HG03354 (cell line): ENCODE data around the gene PRKX.
"Not testable (repeated sequence)": the region's sequence is repeated elsewhere in the genome, so short reads cannot be mapped to it uniquely, and the experiment has no call there.

Experiments used
- ATAC-seq: cut with Tn5 transposase; IDR thresholded peaks from one replicate; pipeline ENCODE4 v1.9.1; 2021; ENCODE audit warnings: mild to moderate bottlenecking; ENCODE audit not compliant: unreplicated experiment, poor library complexity, severe bottlenecking

The PRKX gene

GRCh38 chrX:3589474-3589873 is 124.0 kb downstream of the PRKX start:
- no peak for ATAC-seq

DNA sequence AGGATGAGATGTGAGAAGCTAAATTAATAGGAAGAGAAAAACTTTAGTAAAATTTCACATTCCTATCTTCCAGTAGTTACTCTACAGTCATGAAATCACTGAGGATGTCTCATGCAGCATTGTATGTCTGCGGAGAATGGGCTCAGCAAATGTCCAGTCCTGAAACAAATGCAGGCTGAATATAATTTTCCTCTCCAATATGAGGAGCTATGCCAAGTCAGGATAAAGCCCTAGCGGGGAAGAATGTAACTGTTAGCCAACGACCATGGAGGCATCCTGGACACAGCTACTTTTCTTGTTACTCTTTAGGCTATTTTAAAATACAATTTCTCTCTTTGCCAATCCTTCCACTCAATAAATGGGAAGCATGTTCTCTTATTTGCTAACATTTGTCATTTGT is 127.7 kb downstream of the PRKX start:
- no peak for ATAC-seq

GRCh38 chrX:3584415-3584996 is 128.9 kb downstream of the PRKX start:
- no peak for ATAC-seq

DNA sequence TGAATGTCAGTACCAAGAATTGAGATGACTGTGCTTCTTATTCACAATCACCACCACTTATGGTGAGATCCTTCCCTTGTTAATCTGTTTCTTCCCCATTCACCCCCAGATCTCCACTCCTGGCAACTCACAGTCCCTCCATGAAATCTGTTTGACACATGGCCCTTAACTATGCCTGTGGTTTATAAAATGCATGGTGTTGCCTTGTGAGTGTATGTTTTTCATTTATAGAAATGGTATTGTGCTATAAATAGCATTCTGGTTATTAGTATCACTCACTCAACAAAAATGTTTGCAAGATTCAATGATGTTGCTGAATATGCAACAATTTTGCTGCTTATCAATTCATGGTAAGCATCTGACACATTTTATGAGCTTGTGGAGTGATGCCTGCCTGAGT is 131.0 kb downstream of the PRKX start:
- no peak for ATAC-seq

DNA sequence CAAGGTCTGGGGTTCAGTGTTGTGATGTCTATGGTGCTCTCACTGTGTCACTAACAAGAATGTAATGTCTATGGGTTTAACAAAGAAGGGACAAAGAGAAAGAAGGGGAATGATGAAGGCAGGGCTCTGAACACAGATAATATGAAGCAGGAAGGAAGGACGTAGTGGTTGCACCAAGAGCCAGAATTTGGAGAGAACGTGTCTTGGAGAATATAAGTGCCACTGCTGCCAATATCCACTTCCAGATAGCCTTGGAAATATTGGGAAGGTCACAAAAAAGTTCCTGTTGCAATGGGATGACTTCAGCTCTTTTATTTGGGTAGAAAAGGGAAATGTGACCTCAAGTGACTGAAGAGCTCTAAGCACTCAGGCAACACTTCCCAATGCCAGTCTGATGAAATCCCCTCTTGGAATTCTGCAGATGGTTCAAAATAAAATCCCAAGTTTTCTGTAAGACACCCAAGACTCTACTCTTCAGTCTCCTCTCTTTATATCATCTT is 131.8 kb downstream of the PRKX start:
- ATAC-seq = no peak

DNA sequence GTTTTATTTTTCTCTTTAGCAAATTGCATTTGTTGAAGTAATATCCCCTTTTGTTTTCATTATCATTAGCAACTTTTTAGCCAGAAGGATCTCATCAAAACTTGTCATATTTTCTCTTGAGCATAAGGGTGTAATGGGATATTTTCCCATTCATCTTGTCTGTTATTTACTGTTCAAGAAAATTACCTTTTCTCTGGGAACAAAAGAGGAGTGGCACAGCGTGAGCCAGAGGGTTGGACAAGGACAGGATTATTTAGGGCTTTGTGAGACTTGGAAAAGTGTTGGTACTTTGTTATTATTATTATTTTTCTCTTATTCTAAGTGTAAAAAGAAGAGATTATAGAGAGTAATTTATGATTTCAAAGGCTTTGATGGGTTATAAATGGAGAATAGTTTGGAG is 135.9 kb downstream of the PRKX start:
- no peak for ATAC-seq

- no peak for ATAC-seq
These were observed 136.5 kb downstream of the PRKX start for GRCh38 chrX:3576886-3577501.

GRCh38 chrX:3567686-3568085 is 145.8 kb downstream of the PRKX start:
- no peak for ATAC-seq

GRCh38 chrX:3563451-3563850 is 150.0 kb downstream of the PRKX start:
- no peak for ATAC-seq

- ATAC-seq = not testable (repeated sequence)
These were observed 153.4 kb downstream of the PRKX start for GRCh38 chrX:3560010-3560409.
